KG1 (cell line): ENCODE data around the gene TAMM41.
"Not testable (repeated sequence)": the region's sequence is repeated elsewhere in the genome, so short reads cannot be mapped to it uniquely, and the experiment has no call there.

ENCODE experiments used
- DNase-seq: peaks from one replicate; lab custom pipeline; 2025; lab: John Stamatoyannopoulos, UW

The TAMM41 gene

GRCh38 chr3:11846281-11847266, at the start of gene TAMM41:
Gene TAMM41, minus strand, starts transcription at chr3:11846885. Its CDS starts 249 bp downstream, at chr3:11846636.
- DNase-seq: peak; percentile 79

DNA sequence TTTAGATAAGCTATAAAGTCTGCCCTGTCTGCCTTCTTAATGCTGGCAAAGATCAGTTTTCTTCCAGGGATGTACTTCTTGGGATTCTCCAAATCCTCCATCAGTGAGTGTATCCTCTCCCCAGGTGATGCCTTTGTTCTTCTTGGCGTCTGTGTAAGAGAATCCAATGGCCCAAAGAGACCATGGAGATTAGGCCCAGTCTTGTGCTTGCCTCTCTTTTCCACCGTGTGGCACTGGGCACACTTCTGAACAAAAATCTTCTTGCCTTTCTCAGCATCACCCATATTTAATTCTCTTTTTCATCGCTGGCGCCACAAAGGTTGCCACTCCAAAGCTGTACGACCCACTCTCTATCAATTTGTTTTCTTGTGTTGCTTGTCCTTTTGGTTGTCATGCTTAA, 32.2 kb upstream of the TAMM41 start:
- no peak for DNase-seq

DNA sequence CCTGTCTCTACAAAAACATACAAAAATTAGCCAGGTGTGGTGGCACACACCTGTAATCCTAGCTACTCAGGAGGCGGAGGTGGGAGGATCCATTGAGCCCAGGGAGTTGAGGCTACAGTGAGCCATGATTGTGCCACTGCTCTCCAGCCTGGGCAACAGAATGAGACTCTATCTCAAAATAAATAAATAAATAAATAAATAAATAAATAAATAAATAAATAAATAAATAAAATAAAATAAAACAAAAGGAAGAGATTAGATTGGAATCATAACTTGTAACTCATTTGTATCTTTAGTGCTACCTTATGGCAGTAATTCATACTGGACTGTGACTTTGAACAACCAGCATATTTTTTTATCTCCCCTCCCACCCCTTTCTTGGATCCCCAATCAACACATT, 28.0 kb upstream of the TAMM41 start:
- DNase-seq: not testable (repeated sequence)

GRCh38 chr3:11863739-11864138, 17.1 kb upstream of the TAMM41 start:
- DNase-seq: not testable (repeated sequence)

DNA sequence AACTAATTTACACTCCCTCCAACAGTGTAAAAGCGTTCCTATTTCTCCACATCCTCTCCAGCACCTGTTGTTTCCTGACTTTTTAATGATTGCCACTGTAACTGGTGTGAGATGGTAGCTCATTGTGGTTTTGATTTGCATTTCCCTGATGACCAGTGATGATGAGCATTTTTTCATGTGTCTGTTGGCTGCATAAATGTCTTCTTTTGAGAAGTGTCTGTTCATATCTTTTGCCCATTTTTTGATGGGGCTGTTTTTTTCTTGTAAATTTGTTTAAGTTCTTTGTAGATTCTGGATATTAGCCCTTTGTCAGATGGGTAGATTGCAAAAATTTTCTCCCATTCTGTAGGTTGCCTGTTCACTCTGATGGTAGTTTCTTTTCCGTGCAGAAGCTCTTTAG, 15.9 kb upstream of the TAMM41 start:
- DNase-seq: not testable (repeated sequence)

DNA sequence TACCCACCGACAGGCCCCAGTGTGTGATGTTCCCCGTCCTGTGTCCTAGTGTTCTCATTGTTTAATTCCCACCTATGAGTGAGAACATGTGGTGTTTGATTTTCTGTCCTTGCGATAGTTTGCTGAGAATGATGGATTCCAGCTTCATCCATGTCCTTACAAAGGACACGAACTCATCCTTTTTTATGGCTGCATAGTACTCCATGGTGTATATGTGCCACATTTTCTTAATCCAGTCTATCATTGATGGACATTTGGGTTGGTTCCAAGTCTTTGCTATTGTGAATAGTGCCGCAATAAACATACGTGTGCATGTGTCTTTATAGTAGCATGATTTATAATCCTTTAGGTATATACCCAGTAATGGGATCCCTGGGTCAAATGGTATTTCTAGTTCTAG, 15.5 kb upstream of the TAMM41 start:
- DNase-seq: not testable (repeated sequence)

DNA sequence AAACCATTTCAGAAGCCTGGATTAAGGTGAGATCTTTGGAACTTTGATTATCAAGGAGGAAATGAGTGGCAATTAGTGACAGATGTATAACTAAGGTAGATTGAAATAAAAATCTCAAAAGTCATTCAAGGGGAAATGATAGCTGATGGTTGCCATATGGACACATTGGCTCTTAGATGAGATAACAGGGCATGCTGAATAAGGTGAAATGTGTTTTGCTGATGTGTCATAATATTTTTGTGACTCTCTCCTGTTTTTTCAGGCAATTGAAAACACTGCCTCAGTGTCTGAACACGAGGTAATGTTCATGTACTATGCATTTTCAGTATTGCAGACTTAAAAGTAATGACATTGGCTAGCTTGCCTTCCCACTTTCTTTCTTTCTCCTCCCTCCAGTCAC, 13.5 kb upstream of the TAMM41 start:
- not testable (repeated sequence) for DNase-seq

GRCh38 chr3:11853450-11853849, 6.8 kb upstream of the TAMM41 start:
- DNase-seq: no peak

- no peak for DNase-seq
These were observed 3.3 kb upstream of the TAMM41 start for GRCh38 chr3:11850003-11850402.

DNA sequence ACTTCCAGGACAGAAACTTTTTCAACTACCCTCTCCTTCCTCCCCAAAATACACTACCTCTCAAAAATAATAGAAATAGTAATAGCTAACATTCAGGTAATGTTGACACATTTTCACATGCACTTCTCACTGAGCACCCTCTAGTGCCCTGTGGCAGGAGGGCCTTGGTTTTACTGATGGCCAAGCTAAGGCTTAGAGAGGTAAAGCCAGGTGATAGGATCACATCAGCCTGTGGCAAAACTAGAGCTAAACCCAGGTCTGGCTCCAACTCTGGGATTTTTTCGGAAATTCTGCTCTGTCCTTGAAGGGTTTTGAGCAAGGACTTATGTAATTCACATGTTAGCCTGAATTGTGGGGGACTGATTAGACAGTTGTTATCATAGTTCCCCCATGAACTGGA, 922 bp upstream of the TAMM41 start:
- no peak for DNase-seq

- DNase-seq: no peak
These were observed 1.0 kb downstream of the TAMM41 start for GRCh38 chr3:11845651-11846050.

DNA sequence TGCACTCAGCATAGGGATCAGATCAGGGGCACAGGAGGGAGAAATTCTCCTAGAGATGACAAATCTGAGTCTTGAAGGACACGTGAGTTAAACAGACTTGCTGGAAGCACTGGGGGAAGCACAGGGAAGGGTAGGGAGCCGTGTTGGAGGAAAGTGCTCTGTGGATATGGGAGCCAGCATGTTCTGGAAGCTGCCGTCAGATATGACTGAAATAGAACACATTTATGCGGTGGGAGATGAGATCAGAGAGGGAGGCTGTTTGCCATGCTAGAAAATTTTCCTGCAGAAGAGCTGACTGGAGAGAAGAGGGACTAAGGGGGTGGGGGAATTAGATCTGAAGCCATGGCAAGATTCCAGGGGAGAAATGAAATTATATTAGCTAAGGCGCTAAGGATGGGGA, 1.8 kb downstream of the TAMM41 start:
- no peak for DNase-seq

GRCh38 chr3:11835028-11835639, 11.6 kb downstream of the TAMM41 start:
- DNase-seq: no peak

GRCh38 chr3:11832981-11833905, 13.4 kb downstream of the TAMM41 start:
- DNase-seq: no peak

DNA sequence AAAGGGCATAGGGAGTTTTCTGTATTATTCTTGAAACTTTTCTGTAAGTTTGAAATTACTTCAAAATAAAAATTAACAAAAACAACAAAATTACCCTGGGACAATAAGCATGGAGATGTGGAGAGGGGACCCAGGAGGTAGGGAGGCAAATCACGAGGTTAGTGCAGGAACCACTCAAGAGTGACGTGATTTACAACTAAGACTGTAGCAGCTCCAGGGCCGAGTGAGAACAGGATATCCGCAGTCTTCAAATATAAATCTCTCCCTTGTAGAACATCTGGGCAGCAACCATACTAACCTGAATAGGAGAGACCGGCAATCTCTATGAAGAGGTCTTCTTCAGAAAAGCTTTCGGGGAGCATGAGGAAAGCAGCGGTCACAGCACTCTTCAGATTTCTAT, 17.3 kb downstream of the TAMM41 start:
- DNase-seq: no peak

- no peak for DNase-seq
These were observed 19.9 kb downstream of the TAMM41 start for GRCh38 chr3:11826628-11827265.

- DNase-seq: no peak
These were observed 21.4 kb downstream of the TAMM41 start for GRCh38 chr3:11825301-11825700.

DNA sequence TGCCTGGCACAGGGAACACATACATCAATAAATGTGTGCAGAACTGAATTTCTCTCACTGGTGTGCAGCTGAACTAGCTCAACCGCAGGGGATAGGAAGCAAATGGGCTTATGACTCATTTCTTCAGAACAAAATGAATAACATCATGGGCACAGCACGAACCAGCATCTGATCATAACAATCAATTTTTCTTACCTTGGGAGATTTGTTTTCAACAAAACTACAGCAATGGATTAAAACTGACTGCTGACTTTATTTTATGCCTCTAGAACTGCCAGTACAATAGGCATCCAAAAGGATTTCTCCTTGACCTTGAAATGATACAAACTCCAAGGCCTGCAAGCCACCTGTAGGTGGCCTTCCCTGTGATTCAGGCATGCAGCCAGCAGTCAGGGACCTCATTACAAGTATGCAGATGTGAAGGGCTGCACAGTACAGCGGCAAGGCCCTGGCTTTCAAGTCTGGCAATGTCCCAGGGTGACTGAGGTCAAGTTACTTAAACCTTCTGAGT, 26.1 kb downstream of the TAMM41 start:
- no peak for DNase-seq

DNA sequence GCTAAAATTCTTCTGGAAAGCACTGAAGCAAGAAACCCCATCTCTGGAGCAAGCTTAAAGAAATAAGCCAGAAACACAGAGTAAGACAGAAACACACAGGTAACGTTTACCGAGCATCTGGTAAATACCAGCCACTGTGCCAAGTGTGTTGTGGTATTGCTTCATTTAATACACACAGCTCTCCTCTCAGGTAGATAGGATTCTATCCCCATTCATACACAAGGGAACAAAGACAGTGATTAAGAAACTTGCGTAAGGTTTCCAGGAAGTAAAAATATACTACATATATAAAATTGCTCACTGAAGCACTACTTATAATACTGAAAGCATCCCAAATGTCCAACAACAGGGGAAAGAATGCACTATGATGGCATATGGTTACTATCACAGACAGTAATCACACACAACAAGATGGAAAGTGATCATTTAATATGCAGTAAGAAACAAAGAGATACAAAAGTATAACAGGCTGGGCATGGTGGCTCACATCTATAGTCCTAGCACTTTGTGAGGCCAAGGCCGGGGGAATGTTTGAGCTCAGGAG, 27.5 kb downstream of the TAMM41 start:
- DNase-seq: no peak

- DNase-seq: no peak
These were observed 28.7 kb downstream of the TAMM41 start for GRCh38 chr3:11818033-11818432.

DNA sequence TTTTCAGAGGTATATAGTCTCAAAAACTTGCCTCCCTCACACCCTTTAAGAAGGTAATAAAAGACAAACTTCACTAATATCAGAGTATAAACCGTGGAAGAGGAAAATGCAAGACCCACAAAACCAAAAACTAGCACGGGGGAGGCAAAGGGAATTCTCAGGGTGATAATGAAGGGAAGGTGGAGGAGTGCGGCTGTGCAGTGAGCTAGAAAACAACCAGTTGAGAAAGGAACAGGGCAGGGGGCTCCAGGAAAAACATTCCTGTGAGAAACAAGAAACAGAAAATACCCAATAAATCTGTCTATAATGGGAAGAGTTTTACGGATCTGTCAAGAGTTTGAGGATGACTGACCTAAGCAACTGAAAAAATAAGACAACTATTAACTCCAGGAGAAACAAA, 31.6 kb downstream of the TAMM41 start:
- DNase-seq: no peak
